K562 (cell line): ENCODE results near the gene TNNI2. TPM values are rescaled to one million over a fixed set of nuclear protein-coding genes. Genes with fewer than 3 reads are reported as not detected.

Source experiments
- CHD4 ChIP-seq: fragments of 200-600 bp; sonication (generic); IDR thresholded peaks from 3 replicates; pipeline ENCODE4 v1.6.1; 2012; ENCODE audit warnings: low read depth, mild to moderate bottlenecking, mixed read lengths, low read length, inconsistent platforms; ENCODE audit not compliant: insufficient read depth, insufficient replicate concordance, poor library complexity, severe bottlenecking
- E2F8 ChIP-seq: fragments of 450-650 bp; IDR thresholded peaks from 2 replicates; pipeline ENCODE4 v1.7.1; 2018; ENCODE audit warnings: mild to moderate bottlenecking, low read depth; ENCODE audit not compliant: partially characterized antibody
- MGA ChIP-seq: fragments of 450-650 bp; IDR thresholded peaks from 2 replicates; pipeline ENCODE4 v1.6.1; 2016; ENCODE audit warnings: mild to moderate bottlenecking, moderate library complexity
- TEAD4 ChIP-seq, 2 experiments: sonication (generic) in 1 of 2; formaldehyde crosslinking in 1 of 2; IDR thresholded peaks; 2 replicates each; pipeline versions ENCODE4 v1.6.1 to v1.8.0; 2012 to 2022; ENCODE audit warnings: borderline replicate concordance in 1 of 2, inconsistent platforms in 1 of 2, low read length in 1 of 2, mild to moderate bottlenecking in 1 of 2, missing genetic modification reagents in 1 of 2
- ZBTB11 ChIP-seq, 3 experiments: fragments of 200-800 bp in 1 of 3; fragments of 250-450 bp in 1 of 3; fragments of 450-650 bp in 1 of 3; sonication (Bioruptor Pico) in 1 of 3; sonication (Bioruptor generic) in 1 of 3; formaldehyde crosslinking in 1 of 3; IDR thresholded peaks; 2 replicates each; pipeline versions ENCODE4 v1.6.1 to v1.8.0; 2016 to 2022; ENCODE audit warnings: mild to moderate bottlenecking in 2 of 3, missing genetic modification characterization in 2 of 3, missing compliant biosample characterization in 1 of 3, moderate library complexity in 1 of 3
- ZNF282 ChIP-seq: sonication (generic); formaldehyde crosslinking; IDR thresholded peaks from 2 replicates; pipeline ENCODE4 v1.8.1; 2023; ENCODE audit warnings: missing genetic modification reagents
- polyA plus RNA-seq, 8 experiments: library from polyadenylated mRNA; depleted of rRNA in 4 of 8; stranded (reverse) in 5 of 8; unstranded in 3 of 8; fragments of >200 nt; fragmentation: Nextera tagmentation in 2 of 8; fragmentation: Illumina TruSeq in 1 of 8; extraction: Ambion mirVana in 2 of 8; extraction: Trizol in 1 of 8; gene quantifications; 2 replicates each; pipeline versions ENCODE4 v1.2.1 to v1.2.3, GENCODE V29; 2011 to 2014; ENCODE audit warnings: inconsistent platforms in 1 of 8, missing spikeins in 1 of 8
- total RNA-seq, 7 experiments: library from RNA; depleted of rRNA in 6 of 7; stranded (reverse); fragments of >200 nt in 6 of 7; fragmentation: Illumina TruSeq in 2 of 7; extraction: Trizol in 2 of 7; gene quantifications; 2 replicates each; pipeline versions ENCODE4 v1.2.1 to v1.2.3, GENCODE V29; 2011 to 2021; ENCODE audit warnings: low replicate concordance in 1 of 7

Gene TNNI2
- total and polyA plus RNA-seq, 9 of the 15 experiments (the other 6 are each of a cell fraction or from before 2014, with no cell fraction given): not detected

- TF ChIP-seq TEAD4 (IDR thresholded peaks at IDR 0.05; ENCODE audit: low read length) (peak; percentile 83), TEAD4 (CRISPR knock-in tag; IDR thresholded peaks at IDR 0.05; ENCODE audit: borderline replicate concordance) (no peak), ZNF282 (no peak), CHD4 (no peak), ZBTB11 (CRISPR knock-in tag; IDR thresholded peaks at IDR 0.05) (peak in 1 of 3 experiments; percentile 50; a peak in 1 of 6 replicates), MGA (no peak), E2F8 (no peak)
Measured at GRCh38 chr11:1844221-1845094, 5.7 kb downstream of the TNNI2 start (continued).
